H4 (cell line): ENCODE measurements around the gene TECTB. TPM values are rescaled to one million over a fixed set of nuclear protein-coding genes. Genes with fewer than 3 reads are reported as not detected.

ENCODE experiments used
- DNase-seq: peaks from one replicate; pipeline ENCODE4 v3.0.0-alpha.2; 2015; ENCODE audit warnings: low spot score
- total RNA-seq: library from RNA; depleted of rRNA; stranded (reverse); fragments of >200 nt; shearing (Covaris generic); gene quantifications from 2 replicates; pipeline ENCODE4 v1.2.3, GENCODE V29; 2014

Gene TECTB
- total RNA-seq, 1 experiment from 2014 or later: not detected

GRCh38 chr10:112308125-112308502 is 24.9 kb downstream of the TECTB start:
- no peak for DNase-seq

DNA sequence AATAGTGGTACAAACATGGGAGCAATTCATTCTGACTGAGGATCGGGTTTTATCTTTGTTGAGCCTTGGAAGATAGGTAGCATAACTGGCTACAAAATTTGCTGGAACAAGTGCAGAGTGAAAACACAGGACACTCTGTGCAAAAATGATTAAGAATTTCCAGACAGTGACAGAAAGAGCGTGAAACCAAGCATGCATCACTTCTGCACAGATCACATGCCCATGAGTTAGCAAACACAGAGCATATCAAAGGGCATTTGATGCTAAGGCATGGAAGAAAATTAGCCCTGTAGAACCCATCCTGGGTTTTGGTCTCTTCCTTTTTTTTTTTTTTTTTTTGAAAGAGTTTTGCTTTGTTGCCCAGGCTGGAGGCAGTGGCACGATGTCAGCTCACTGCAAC is 28.3 kb downstream of the TECTB start:
- DNase-seq: no peak

- DNase-seq: no peak
These were observed 30.0 kb downstream of the TECTB start for GRCh38 chr10:112313234-112313633.

- peak; percentile 19 for DNase-seq
These were observed 30.7 kb downstream of the TECTB start for GRCh38 chr10:112313911-112314310.

DNA sequence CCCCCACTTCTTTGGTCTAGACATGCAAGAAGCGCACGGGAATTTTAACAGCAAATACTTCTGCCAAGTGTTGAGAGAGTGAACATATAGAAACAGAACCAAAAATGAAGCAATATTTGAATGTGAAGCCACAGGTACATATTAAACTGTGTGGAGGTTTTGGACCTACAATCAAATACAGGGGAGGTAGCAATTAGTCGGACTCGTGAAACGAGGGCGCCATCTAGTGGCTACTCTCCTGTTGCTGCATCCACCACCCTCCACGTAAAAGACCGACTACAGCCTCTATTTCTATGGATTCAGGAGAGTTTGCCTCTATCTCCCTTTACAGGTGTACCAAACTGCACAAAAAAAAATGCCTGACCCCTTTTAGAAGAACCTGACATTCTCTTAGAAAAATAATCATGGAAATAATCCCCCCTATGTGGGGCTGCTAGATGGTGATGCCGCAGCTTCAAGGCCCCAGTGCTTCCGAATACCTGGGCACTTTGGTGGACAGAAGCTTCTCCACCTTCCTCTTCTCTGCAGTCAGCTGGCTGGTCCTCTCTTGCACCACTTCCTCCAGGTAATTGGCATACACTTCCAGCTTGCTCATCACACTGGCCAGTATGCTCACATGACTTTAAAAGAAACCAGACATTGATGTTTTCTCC is 31.7 kb downstream of the TECTB start:
- peak; percentile 53 for DNase-seq

GRCh38 chr10:112327678-112328077 is 44.5 kb downstream of the TECTB start:
- DNase-seq: no peak

DNA sequence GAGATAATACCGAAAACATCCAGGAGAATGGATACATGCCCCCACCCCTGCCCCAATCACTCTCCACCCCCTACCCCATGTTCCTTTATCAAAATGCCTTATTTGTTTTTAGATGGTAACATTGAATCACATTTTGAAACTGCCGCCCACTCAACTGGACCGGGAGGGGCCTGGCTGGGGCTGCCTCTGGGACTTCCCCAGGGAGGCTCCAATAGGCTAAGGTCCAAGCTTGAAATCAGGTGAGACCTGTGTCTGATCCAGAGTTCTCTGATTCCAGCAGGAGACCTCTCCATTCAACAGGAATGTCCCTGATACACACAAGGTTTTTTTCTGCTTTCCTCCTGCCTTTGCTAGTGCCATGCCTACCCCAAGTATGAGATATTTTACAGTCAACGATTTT is 47.0 kb downstream of the TECTB start:
- DNase-seq: no peak

GRCh38 chr10:112330607-112331160 is 47.5 kb downstream of the TECTB start:
- no peak for DNase-seq

DNA sequence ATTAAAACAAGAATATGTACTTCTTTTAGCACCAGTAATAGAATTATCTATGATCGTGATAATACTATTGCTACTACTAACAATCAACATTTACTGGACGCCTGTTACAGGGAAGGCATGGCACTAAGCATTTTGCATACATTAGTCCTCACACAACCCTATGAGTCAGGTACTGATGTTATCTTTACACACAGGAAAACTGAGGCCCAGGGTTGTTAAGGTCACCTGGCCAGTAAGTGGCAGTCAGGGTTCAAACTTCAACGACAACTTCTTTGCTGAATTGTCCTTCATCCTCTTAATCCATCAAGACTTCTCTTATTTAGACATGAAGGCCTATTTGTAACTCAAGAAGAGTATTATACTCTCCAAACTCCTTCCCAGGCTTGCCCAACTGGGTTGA is 48.8 kb downstream of the TECTB start:
- DNase-seq: no peak

GRCh38 chr10:112332509-112333228 is 49.5 kb downstream of the TECTB start:
- no peak for DNase-seq

GRCh38 chr10:112333452-112333851 is 50.3 kb downstream of the TECTB start:
- DNase-seq: no peak

DNA sequence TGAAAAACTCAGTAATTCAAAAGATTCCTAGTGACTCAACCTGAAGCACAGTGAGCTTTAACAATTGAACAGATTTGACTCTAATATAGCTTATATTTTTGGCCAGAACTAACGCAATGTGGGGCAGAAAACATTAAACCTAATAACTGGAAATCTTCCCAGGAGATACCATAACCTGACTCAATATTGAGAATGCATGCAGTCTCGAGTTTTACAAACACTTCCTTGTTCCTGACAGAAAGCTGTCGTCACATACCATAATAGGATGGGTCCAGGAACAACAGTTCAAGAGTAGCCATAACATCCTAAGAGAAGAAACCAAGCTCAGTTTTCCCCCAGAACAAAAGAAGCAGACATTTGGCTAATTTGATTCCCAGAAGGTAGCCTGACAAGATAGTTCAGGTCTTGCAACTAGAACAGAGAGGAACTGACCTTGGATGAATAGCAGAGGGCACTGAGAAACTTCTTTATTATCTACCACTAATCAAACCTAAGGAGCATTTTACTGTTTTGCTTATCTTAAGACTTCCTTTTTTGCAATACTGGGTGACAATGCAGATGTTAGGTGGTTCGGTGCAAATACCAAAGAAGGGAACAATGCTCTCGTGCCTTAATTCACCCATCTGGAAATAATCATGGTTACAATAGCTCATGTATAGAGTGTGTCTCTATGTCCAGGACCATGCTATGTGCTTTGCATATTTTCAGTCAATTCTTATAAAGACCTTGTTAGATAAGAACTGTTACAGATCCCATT is 52.1 kb downstream of the TECTB start:
- no peak for DNase-seq

GRCh38 chr10:112335868-112336265 is 52.7 kb downstream of the TECTB start:
- no peak for DNase-seq

DNA sequence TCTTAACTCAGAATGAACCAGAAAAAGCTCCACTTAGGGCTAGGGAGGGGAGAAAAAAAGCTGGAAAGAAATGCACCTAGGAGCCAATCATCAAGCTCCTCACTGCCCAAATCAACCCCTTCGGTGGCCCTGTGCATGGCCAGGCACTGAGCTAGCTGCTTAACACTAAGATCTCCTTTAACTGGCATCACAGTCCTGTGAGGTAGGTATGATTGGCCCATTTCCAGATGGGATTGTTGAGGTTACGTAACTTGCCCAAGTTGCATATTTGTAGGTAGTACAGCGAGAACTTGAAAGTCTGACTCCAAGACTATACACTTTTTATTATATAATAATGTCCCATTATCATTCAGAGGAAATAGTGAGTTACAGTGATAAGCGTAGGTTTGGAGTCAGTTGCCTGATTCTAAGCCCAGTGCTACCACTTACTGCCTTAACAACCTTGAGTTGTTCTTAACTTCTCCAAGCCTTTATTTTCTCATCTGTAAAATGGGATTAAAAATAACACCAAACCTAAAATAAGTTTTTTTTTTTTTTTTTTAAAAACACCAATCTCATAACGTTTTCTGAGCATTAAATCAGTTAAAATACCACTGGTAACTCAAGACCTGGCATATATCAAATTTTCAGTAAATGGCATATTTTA is 53.5 kb downstream of the TECTB start:
- DNase-seq: no peak

DNA sequence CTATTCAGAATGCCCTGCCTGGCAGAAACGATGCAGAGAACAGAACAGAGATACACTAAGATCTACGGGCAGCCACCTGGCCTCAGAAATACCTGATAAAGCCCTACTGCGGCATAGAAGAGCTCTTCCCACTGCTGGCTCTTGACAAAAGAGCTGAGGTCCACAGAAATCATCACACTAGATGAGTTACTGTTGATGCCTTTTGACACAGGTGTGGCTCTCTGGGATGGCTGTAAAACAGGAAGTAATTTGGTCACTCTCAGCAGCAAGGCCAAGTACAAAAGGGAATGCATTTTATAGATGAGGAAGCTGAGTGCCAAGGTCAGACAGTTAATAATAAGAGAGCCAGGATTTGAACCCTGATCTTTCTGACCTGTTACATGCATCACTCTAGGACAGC is 55.8 kb downstream of the TECTB start:
- DNase-seq: no peak

DNA sequence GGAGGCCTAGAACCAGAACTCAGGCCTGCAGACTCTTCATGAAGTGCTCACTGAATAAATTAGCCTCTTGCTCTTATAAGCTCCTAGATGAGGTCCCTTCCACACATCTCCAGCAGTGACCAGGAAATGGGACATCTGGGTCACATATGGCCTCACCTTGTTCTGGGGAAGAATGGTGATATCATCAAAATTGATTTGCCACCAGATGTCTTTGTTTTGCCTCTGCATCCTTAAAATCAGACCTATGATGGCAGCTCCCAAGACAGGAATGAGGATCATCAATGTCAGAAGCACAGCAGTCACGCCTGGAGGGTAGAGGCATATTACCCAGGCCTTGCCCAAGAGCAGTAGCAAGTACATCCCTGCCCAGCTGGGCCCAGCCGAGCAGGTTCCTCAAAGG is 57.4 kb downstream of the TECTB start:
- DNase-seq: no peak

GRCh38 chr10:112343056-112343806 is 60.0 kb downstream of the TECTB start:
- no peak for DNase-seq

DNA sequence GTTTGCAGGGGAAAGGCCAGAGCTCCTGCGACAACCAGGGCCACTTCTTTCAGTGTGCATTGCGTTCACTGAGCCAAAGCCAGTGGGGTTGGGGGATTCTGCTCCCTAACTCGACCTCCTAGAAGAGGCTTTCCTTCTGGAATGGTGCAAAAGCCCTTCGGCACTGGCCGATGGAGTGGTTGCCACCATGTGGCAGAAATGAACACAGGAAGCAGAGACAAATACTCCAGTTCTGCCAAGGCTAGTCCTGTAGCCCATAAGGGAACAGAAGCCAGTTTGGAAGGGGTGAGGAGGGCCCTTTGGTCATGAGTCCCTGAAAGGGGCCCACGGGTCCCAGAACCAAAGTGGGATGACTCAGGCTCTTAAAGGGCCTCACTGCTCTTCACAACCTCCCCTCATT is 61.1 kb downstream of the TECTB start:
- DNase-seq: no peak

- no peak for DNase-seq
These were observed 62.0 kb downstream of the TECTB start for GRCh38 chr10:112345202-112345601.

DNA sequence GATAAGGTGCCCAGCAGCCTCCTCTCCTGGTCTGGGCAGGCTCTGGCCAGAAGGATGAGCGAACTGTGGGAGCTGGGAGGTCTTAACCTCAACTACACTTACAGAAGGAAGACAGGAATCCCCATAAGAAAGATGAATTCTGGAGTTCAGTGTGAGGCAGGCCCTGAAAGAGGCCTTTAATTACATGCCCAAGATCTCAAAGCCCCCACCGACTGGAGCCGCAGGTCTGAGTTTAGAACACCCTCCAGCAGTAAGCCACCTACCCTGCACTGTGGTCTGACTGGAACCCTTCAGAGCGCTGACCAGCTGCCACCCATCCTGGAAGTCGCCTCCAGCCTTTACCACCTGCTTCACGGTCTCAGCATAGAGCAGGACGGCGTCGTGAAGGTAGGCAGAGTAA is 62.5 kb downstream of the TECTB start:
- DNase-seq: no peak

- DNase-seq: no peak
These were observed 63.6 kb downstream of the TECTB start for GRCh38 chr10:112346774-112347173.
